ENCODE measurements around the gene DUSP28. TPM values are rescaled to one million over a fixed set of nuclear protein-coding genes. Genes with fewer than 3 reads are reported as not detected.
A peak's percentile ranks its signal among the peaks of the same experiment; 100 is the strongest.

DUSP28 gene
- total and polyA plus RNA-seq, 2 of the 8 experiments (the other 6 are each of a cell fraction or from before 2014, with no cell fraction given), result 2.1 to 2.3 TPM

GRCh38 chr2:240564561-240565332 is 4.6 kb downstream of the DUSP28 start:
- H3K4me2 ChIP-seq (ENCODE audit: insufficient read depth in 1 of 2, low read depth in 2 of 2, low read length in 2 of 2), result no peak overlapping the region
- ChIA-PET POLR2A (ENCODE audit: partially characterized antibody) (interaction anchor here (3.0 kb wide), 1 partner anchor 22 kb away, joined by 21 read pairs; the partner anchor contains the start of gene CAPN10), CTCF (ENCODE audit: partially characterized antibody) (interaction anchor here (0.8 to 5.3 kb wide), 11 partner anchors 7 to 236 kb away, joined by 3 to 37 read pairs (median 3); partner anchors contain the start of genes ANKMY1 and CAPN10)
- no peak overlapping the region for H2BK20ac ChIP-seq (ENCODE audit: low read length)
- H2BK120ac ChIP-seq (replicated peaks; ENCODE audit: low read depth, low read length), result no peak overlapping the region
- TF ChIP-seq KDM4A (IDR thresholded peaks at IDR 0.05; ENCODE audit: low read depth, low read length, severe bottlenecking) (no peak), CTCF (IDR thresholded peaks at IDR 0.05; ENCODE audit: control extremely low read depth in 1 of 3, insufficient read depth in 1 of 3, low read depth in 1 of 3, low read length in 3 of 3) (peak in 1 of 3 experiments; percentile 23; a peak in 1 of 4 replicates), PHF8 (conservative IDR thresholded peaks at IDR 0.05; ENCODE audit: low read depth, low read length) (no peak), ATF3 (IDR thresholded peaks at IDR 0.05; ENCODE audit: insufficient read depth, low read depth, low read length) (no peak), HDAC2 (IDR thresholded peaks at IDR 0.05; ENCODE audit: borderline replicate concordance in 1 of 2, low read depth in 2 of 2, low read length in 2 of 2) (no peak), SP4 (IDR thresholded peaks at IDR 0.05; ENCODE audit: low read length) (no peak)
- no peak overlapping the region for H2BK15ac ChIP-seq (ENCODE audit: low read length)
- no peak overlapping the region for H3K18ac ChIP-seq (ENCODE audit: extremely low read depth, low read length)
- H3K23ac ChIP-seq (ENCODE audit: insufficient read length), result no peak overlapping the region
- FAIRE-seq, result no peak
- no peaks in the 10 kb centered on the region for H3K79me2 ChIP-seq (ENCODE audit: control insufficient read depth in 1 of 2, insufficient read depth in 2 of 2, low read length in 2 of 2)
- no peaks in the 10 kb centered on the region; a peak in 1 of 8 replicates for H3K36me3 ChIP-seq (ENCODE audit: control insufficient read depth in 2 of 4, insufficient read depth in 4 of 4, low read length in 3 of 4)
- no peak overlapping the region for H4K5ac ChIP-seq (ENCODE audit: insufficient read length, low read depth, low read length)
- H3K9ac ChIP-seq (replicated peaks in 1 of 4; ENCODE audit: extremely low read depth in 1 of 4, low read depth in 3 of 4, low read length in 3 of 4), result no peak overlapping the region
- no peak overlapping the region for H2BK12ac ChIP-seq (ENCODE audit: low read depth, low read length)
- peak in 1 of 2 experiments; percentile 38 for DNase-seq (ENCODE audit: low read depth in 1 of 2, low spot score in 2 of 2)
- no peak overlapping the region for H2AK5ac ChIP-seq (ENCODE audit: low read depth, low read length)
- no peak overlapping the region for H3K27ac ChIP-seq (ENCODE audit: low read depth, low read length)
- H4K91ac ChIP-seq (replicated peaks; ENCODE audit: insufficient read length, low read length), result no peak overlapping the region
- peaks cover 10% of the 10 kb centered on the region; the same call in 1 of the 2 replicates for H3K23me2 ChIP-seq (ENCODE audit: low read depth, low read length)
- peaks cover 0 to 30% (median 22%) of the 10 kb centered on the region in 4 experiments; a peak in 6 of 7 replicates for H3K4me1 ChIP-seq (replicated peaks in 1 of 4; ENCODE audit: control insufficient read depth in 3 of 4, insufficient read depth in 4 of 4, low read length in 3 of 4)
- H3K27me3 ChIP-seq (replicated peaks in 1 of 4; ENCODE audit: control insufficient read depth in 3 of 4, extremely low read depth in 1 of 4, insufficient read depth in 3 of 4, low read length in 3 of 4), result peaks cover 15 to 29% (median 27%) of the 10 kb centered on the region in 4 experiments
- no peak overlapping the region for H4K8ac ChIP-seq (ENCODE audit: extremely low read depth, insufficient read depth, low read length)
- no peak overlapping the region for H3K4me3 ChIP-seq (ENCODE audit: extremely low read depth in 1 of 4, insufficient read depth in 2 of 4, low read depth in 3 of 4, low read length in 4 of 4)
- H3K4ac ChIP-seq (replicated peaks; ENCODE audit: insufficient read length, low read depth, low read length), result no peak overlapping the region
- WGBS, 2 experiments (ENCODE audit: extremely low coverage in 1 of 2, insufficient coverage in 1 of 2, insufficient read length in 1 of 2, insufficient replicate concordance in 2 of 2, low coverage in 1 of 2, low lambda C conversion rate in 2 of 2, missing lambda C conversion rate in 1 of 2), result 94% methylated on average over 9 of the region's 10 CpGs; no CpG with 5 or more reads in 1 of the 2 experiments
- H3K14ac ChIP-seq (ENCODE audit: insufficient read length), result no peak overlapping the region
- H4K20me1 ChIP-seq (replicated peaks in 1 of 2; ENCODE audit: control insufficient read depth in 1 of 2, insufficient read depth in 2 of 2, low read length in 2 of 2), result peaks cover 0 to 10% of the 10 kb centered on the region in 2 experiments
- no peaks in the 10 kb centered on the region for H3K79me1 ChIP-seq (ENCODE audit: low read depth, low read length)
- H3K9me3 ChIP-seq (ENCODE audit: insufficient read depth in 2 of 2, low read depth in 1 of 2, low read length in 1 of 2), result no peaks in the 10 kb centered on the region
- no peak overlapping the region for H3K56ac ChIP-seq (replicated peaks; ENCODE audit: insufficient read length, low read depth, low read length)
- H2AFZ ChIP-seq (ENCODE audit: low read length), result no peak overlapping the region
- no peak overlapping the region for H2BK5ac ChIP-seq (ENCODE audit: low read depth, low read length)

Data from H1 (cell line).